Hepatocyte (in vitro differentiated cells): Measurements from ENCODE around the gene SKIDA1. TPM values are rescaled to one million over a fixed set of nuclear protein-coding genes. Genes with fewer than 3 reads are reported as not detected.
A peak's percentile ranks its signal among the peaks of the same experiment; 100 is the strongest.

ENCODE experiments used
- DNase-seq: peaks from one replicate; pipeline ENCODE4 v3.0.0-alpha.2; 2016; ENCODE audit warnings: low spot score
- H2AFZ ChIP-seq: fragments of 200-600 bp; sonication (generic); 2 replicates; pipeline ENCODE4 v1.6.0; 2016; ENCODE audit warnings: antibody characterized with exemption, mild to moderate bottlenecking
- H3K27ac ChIP-seq: fragments of 200-600 bp; sonication (generic); 2 replicates; pipeline ENCODE4 v1.5.1; 2016; ENCODE audit warnings: mild to moderate bottlenecking
- H3K27me3 ChIP-seq: fragments of 200-600 bp; sonication (generic); 2 replicates; pipeline ENCODE4 v1.6.1; 2016
- H3K36me3 ChIP-seq: fragments of 200-600 bp; sonication (generic); replicated peaks from 2 replicates; pipeline ENCODE4 v1.5.1; 2016; ENCODE audit warnings: low read depth; ENCODE audit not compliant: insufficient read depth
- H3K4me1 ChIP-seq: fragments of 200-600 bp; sonication (generic); 2 replicates; pipeline ENCODE4 v1.5.1; 2016; ENCODE audit warnings: mild to moderate bottlenecking, moderate library complexity; ENCODE audit not compliant: insufficient read depth
- H3K4me2 ChIP-seq: fragments of 200-600 bp; sonication (generic); 2 replicates; pipeline ENCODE4 v1.6.0; 2016
- H3K4me3 ChIP-seq: fragments of 200-600 bp; sonication (generic); 2 replicates; pipeline ENCODE4 v1.5.1; 2016; ENCODE audit warnings: mild to moderate bottlenecking
- H3K79me2 ChIP-seq: fragments of 200-600 bp; sonication (generic); 2 replicates; pipeline ENCODE4 v1.6.0; 2017; ENCODE audit warnings: mild to moderate bottlenecking
- H3K9me2 ChIP-seq: fragments of 200-600 bp; sonication (generic); replicated peaks from 2 replicates; pipeline ENCODE4 v1.6.0; 2017; ENCODE audit warnings: mild to moderate bottlenecking; ENCODE audit not compliant: insufficient read depth
- H3K9me3 ChIP-seq: fragments of 200-600 bp; sonication (generic); 2 replicates; pipeline ENCODE4 v1.5.1; 2016; ENCODE audit warnings: low read depth, mild to moderate bottlenecking
- H4K20me1 ChIP-seq: fragments of 200-600 bp; sonication (generic); 2 replicates; pipeline ENCODE4 v1.6.0; 2016; ENCODE audit warnings: mild to moderate bottlenecking; ENCODE audit not compliant: insufficient read depth, poor library complexity, severe bottlenecking
- EZH2 ChIP-seq: fragments of 200-600 bp; sonication (generic); IDR thresholded peaks from 2 replicates; pipeline ENCODE4 v1.6.1; 2016; ENCODE audit warnings: antibody characterized with exemption, mild to moderate bottlenecking, borderline replicate concordance
- EZH2phosphoT487 ChIP-seq: fragments of 200-600 bp; sonication (generic); IDR thresholded peaks from one replicate; pipeline ENCODE4 v1.6.1; 2018; ENCODE audit warnings: antibody characterized with exemption, mild to moderate bottlenecking, low read depth, moderate library complexity; ENCODE audit not compliant: unreplicated experiment, severe bottlenecking
- WGBS: methylation state at CpG from one replicate; pipeline ENCODE4 v1.1.6; 2016; ENCODE audit warnings: low lambda C conversion rate; ENCODE audit errors: missing lambda C conversion rate; 5-methylcytosine and 5-hydroxymethylcytosine counted together
- polyA plus RNA-seq: library from polyadenylated mRNA; unstranded; fragments of >200 nt; fragmentation: Nextera tagmentation; extraction: Ambion mirVana; gene quantifications from 2 replicates; pipeline ENCODE4 v1.2.1, GENCODE V29; 2016
- total RNA-seq: library from RNA; depleted of rRNA; stranded (reverse); fragments of >200 nt; gene quantifications from 2 replicates; pipeline ENCODE4 v1.2.3, GENCODE V29; 2014
- TF ChIP-seq, protein P1 (sequence below): fragments of 200-600 bp; sonication (generic); IDR thresholded peaks from 2 replicates; pipeline ENCODE4 v1.5.1; 2016; ENCODE audit warnings: antibody characterized with exemption, mild to moderate bottlenecking; ENCODE audit not compliant: poor library complexity

SKIDA1 gene
- total and polyA plus RNA-seq, 2 experiments from 2014 or later: 0.68 to 2.3 TPM

DNA sequence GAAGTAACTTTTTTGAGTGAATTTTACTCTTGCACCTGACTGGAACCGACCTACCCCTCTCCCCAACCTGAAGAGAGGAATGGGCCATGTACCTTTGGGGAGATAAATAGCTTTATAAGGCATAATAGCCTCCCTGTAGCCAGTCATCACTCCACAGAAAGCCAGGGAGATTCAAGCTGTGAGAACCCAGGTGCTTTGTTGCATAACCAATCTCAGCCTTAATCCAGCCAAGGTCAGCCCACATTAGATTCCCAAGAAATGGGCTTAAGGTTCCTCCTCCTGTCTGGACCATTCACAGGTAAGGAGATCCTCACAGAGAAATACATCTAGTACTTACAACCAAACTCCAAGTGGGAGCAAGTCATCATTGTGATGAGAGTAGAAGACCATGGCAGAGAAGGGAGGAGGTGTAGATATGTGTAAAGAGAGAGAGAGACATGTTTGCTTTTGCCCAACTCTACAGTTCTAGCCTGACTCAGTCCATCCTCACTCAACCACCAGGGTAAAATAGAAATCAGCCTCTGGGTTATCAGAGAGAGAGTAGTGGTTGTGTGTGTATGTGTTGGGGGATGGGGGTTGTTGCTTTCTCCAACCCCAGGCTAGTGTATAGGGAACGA, 23.6 kb downstream of the SKIDA1 start:
- no peak overlapping the region for H3K4me2 ChIP-seq
- no peak overlapping the region for H3K27ac ChIP-seq
- no peak overlapping the region for H3K4me3 ChIP-seq
- H2AFZ ChIP-seq: no peak overlapping the region
- no peaks in the 10 kb centered on the region for H3K36me3 ChIP-seq
- no peaks in the 10 kb centered on the region for H4K20me1 ChIP-seq
- peaks cover 30% of the 10 kb centered on the region for H3K4me1 ChIP-seq
- 73% methylated on average over 2 of the region's 2 CpGs for WGBS
- no peak for TF ChIP-seq EZH2
- TF ChIP-seq, protein P1, sequence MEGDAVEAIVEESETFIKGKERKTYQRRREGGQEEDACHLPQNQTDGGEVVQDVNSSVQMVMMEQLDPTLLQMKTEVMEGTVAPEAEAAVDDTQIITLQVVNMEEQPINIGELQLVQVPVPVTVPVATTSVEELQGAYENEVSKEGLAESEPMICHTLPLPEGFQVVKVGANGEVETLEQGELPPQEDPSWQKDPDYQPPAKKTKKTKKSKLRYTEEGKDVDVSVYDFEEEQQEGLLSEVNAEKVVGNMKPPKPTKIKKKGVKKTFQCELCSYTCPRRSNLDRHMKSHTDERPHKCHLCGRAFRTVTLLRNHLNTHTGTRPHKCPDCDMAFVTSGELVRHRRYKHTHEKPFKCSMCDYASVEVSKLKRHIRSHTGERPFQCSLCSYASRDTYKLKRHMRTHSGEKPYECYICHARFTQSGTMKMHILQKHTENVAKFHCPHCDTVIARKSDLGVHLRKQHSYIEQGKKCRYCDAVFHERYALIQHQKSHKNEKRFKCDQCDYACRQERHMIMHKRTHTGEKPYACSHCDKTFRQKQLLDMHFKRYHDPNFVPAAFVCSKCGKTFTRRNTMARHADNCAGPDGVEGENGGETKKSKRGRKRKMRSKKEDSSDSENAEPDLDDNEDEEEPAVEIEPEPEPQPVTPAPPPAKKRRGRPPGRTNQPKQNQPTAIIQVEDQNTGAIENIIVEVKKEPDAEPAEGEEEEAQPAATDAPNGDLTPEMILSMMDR: no peak
- TF ChIP-seq EZH2phosphoT487: no peak
- no peaks in the 10 kb centered on the region for H3K9me2 ChIP-seq
- peaks cover 2% of the 10 kb centered on the region for H3K79me2 ChIP-seq
- no peaks in the 10 kb centered on the region for H3K9me3 ChIP-seq
- no peak for DNase-seq
- H3K27me3 ChIP-seq: peaks cover 41% of the 10 kb centered on the region

DNA sequence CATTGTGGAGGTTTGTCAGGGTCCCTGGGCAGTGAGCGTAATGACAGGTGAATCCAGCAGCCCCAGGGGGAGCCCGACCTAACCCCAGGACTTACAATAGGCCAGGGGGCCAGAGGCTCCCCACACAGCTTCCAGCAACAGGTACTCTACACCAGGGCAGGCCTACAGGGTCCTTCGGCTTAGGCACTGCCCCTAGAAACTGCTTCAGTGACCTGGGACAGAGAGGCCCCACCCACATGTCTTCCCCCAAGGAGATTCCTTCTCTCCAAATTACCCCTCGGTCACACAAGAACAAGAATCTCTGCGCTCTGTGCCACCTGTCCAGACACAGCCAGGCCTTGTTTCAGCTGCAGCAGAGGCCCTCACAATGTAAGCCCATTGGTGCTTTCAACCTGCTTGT, 24.4 kb downstream of the SKIDA1 start:
- Histone ChIP-seq H3K4me2 (peak overlapping the region; percentile 90), H4K20me1 (no peaks in the 10 kb centered on the region), H3K9me3 (no peaks in the 10 kb centered on the region), H3K4me1 (peaks cover 23% of the 10 kb centered on the region), H3K9me2 (no peaks in the 10 kb centered on the region), H3K27ac (no peak overlapping the region), H2AFZ (no peak overlapping the region), H3K27me3 (peaks cover 36% of the 10 kb centered on the region), H3K36me3 (no peaks in the 10 kb centered on the region), H3K4me3 (no peak overlapping the region), H3K79me2 (peaks cover 7% of the 10 kb centered on the region)
- TF ChIP-seq, protein P1: no peak
- TF ChIP-seq EZH2: no peak
- TF ChIP-seq EZH2phosphoT487: no peak
- DNase-seq: no peak
- WGBS: 86% methylated on average over 5 of the region's 5 CpGs

DNA sequence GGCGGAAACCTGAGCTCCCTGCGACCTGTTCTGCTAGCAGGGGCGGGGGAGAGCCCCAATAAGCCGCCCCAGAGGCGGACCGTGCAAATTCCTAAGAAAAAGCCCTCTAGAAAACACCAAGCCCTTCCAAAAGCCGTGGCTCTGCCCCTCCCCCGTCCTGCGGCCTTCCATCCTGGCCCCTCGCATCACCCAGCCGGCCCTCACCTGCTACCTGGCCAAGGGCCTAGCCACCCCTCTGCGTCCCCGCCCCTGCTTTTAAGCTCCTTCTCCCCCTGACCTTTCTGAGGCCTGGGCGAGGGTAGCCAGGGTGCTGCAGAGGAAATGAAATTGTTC, 24.9 kb downstream of the SKIDA1 start:
- peak overlapping the region; percentile 90 for H3K4me2 ChIP-seq
- H3K27me3 ChIP-seq: peaks cover 36% of the 10 kb centered on the region
- no peak overlapping the region for H3K27ac ChIP-seq
- H3K36me3 ChIP-seq: no peaks in the 10 kb centered on the region
- H3K79me2 ChIP-seq: peaks cover 7% of the 10 kb centered on the region
- H2AFZ ChIP-seq: peak overlapping the region; percentile 85
- H3K9me3 ChIP-seq: no peaks in the 10 kb centered on the region
- no peaks in the 10 kb centered on the region for H3K9me2 ChIP-seq
- TF ChIP-seq, protein P1: no peak
- no peak for TF ChIP-seq EZH2
- no peak for TF ChIP-seq EZH2phosphoT487
- no peak overlapping the region for H3K4me3 ChIP-seq
- peaks cover 18% of the 10 kb centered on the region for H3K4me1 ChIP-seq
- H4K20me1 ChIP-seq: no peaks in the 10 kb centered on the region
- no peak for DNase-seq
- WGBS: 45% methylated on average over 12 of the region's 14 CpGs
